Left colon (tissue), 2 donors: ENCODE data around the gene TRIM17. TPM values are rescaled to one million over a fixed set of nuclear protein-coding genes. Genes with fewer than 3 reads are reported as not detected.

ENCODE experiments used
- ATAC-seq: fragments of 200-7000 bp; cut with Tn5 transposase; one replicate; pipeline ENCODE4 v1.9.1; 2020; ENCODE audit warnings: mild to moderate bottlenecking, moderate library complexity
- DNase-seq, 2 donors: peaks; one replicate each; pipeline ENCODE4 v3.0.0-alpha.2; 2020
- intact Hi-C, 2 donors: fragments of 100-400 bp; cut with DNase I in 1 of 2; cut with micrococcal nuclease in 1 of 2; formaldehyde crosslinking; loops; one replicate each; pipeline versions ENCODE4 v1.11.2 to v1.14.0; 2022; cut with DNase I, micrococcal nuclease
- total RNA-seq, 2 donors: library from RNA; stranded (reverse); fragmentation: NEBNext Ultra II Directional; extraction: Animal tissue kit (Norgen Biotek cat#: 25700); gene quantifications; one replicate each; pipeline ENCODE4 v1.2.1, GENCODE V29; 2021
- donor health status: DM: no; HTN: no; CAD: no.
- donor health status: DM: yes; HTN: yes; CAD: no.

TRIM17 gene
- total RNA-seq, 2 donors from 2014 or later = 0.31 TPM; not detected in 1

DNA sequence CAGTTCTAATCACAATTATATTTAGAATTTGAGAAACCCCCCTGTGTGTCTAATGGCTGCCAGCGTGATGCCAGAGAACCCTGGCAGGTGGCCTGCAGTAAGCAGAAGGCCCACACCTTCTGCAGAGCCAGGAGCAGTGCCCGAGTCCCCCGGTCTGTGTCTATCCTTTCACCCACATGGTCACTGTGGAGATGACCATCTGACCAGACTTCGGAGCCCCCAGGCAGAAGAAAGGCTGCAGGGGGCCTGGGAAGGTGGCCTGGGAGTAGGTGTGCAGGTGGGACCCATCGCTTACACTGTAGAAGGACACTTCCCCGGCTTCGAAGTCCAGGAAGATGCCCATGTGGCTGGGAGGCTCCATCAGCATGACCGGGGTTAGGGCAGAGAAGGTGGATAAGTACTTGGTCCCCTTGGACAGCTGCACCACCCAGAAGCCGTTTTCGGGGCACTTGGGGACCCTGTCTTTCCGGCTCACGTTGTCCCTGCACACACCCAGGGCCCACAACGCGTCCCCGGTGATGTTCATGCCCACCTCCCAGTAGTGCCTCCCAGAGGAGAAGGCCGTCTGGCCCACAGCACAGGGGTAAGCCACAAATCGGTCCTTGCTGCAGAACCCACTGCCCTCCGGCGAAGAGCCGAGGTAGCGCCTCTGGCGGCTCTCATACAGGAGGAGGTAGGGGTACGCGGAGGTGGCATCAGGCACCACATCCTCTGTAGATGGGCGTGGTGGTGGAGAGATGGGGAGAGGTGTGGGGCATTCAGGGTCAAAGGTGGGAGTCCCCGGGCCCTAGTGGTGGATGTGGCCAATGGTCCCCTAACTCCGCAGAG, 8.4 kb downstream of the TRIM17 start:
- intact Hi-C loops = loop anchor here in 1 of 2 donors (10.0 kb wide), 1 partner anchor 67 kb away; no protein-coding TSS in a partner anchor
- ATAC-seq (no peak), DNase-seq (no peak)

- ATAC-seq = no peak
- DNase-seq = no peak
- intact Hi-C loops = loop anchor here in 1 of 2 donors (10.0 kb wide), 1 partner anchor 67 kb away; no protein-coding TSS in a partner anchor
These were observed 9.3 kb downstream of the TRIM17 start for GRCh38 chr1:228407106-228408040.

- ATAC-seq (no peak), DNase-seq (no peak)
- intact Hi-C loops = loop anchor here in 1 of 2 donors (10.0 kb wide), 1 partner anchor 69 kb away; no protein-coding TSS in a partner anchor
These were observed 10.8 kb downstream of the TRIM17 start for GRCh38 chr1:228405979-228406228.

GRCh38 chr1:228405200-228405978, 11.3 kb downstream of the TRIM17 start:
- intact Hi-C loops = loop anchor here in 1 of 2 donors (10.0 kb wide), 1 partner anchor 69 kb away; no protein-coding TSS in a partner anchor
- ATAC-seq (no peak), DNase-seq (no peak)

DNA sequence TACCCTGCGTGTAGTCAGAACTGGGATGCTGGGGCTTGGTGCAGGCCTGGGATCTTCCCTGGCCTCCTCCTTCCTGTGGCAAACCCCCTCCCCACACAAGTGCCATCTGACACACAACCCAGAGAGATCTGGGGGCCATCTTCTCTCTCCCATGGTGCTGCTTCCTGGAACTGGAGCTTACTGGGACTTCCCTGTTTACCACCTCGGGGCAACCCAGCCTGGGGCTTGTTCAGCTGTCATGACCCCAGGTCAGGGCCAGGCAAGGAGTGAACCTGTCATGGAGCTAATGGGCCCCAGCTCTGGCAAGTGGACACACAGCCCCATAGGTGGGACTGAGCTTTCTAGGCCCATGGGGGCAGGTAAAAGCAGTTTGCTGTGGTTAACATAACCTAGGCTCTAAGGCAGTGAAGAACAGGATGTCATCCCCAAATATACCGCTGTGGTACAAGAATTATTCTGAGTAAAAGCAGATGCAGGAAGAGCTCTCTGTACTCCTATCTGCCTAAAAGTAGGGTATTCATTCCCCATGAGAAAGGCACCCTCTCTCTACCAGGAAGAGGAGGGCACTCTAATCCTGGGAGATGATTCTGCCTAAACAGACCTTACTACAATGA, 12.4 kb downstream of the TRIM17 start:
- intact Hi-C loops = loop anchor here in 1 of 2 donors (10.0 kb wide), 1 partner anchor 71 kb away; no protein-coding TSS in a partner anchor
- no peak for DNase-seq
- ATAC-seq = no peak

- intact Hi-C loops = loop anchor here in 1 of 2 donors (10.0 kb wide), 1 partner anchor 72 kb away; no protein-coding TSS in a partner anchor
- ATAC-seq (no peak), DNase-seq (no peak)
These were observed 13.4 kb downstream of the TRIM17 start for GRCh38 chr1:228403231-228403631.

- no peak for ATAC-seq
- no peak for DNase-seq
- intact Hi-C loops = loop anchor here in 1 of 2 donors (10.0 kb wide), 1 partner anchor 72 kb away; no protein-coding TSS in a partner anchor
These were observed 14.0 kb downstream of the TRIM17 start for GRCh38 chr1:228402641-228403025.

DNA sequence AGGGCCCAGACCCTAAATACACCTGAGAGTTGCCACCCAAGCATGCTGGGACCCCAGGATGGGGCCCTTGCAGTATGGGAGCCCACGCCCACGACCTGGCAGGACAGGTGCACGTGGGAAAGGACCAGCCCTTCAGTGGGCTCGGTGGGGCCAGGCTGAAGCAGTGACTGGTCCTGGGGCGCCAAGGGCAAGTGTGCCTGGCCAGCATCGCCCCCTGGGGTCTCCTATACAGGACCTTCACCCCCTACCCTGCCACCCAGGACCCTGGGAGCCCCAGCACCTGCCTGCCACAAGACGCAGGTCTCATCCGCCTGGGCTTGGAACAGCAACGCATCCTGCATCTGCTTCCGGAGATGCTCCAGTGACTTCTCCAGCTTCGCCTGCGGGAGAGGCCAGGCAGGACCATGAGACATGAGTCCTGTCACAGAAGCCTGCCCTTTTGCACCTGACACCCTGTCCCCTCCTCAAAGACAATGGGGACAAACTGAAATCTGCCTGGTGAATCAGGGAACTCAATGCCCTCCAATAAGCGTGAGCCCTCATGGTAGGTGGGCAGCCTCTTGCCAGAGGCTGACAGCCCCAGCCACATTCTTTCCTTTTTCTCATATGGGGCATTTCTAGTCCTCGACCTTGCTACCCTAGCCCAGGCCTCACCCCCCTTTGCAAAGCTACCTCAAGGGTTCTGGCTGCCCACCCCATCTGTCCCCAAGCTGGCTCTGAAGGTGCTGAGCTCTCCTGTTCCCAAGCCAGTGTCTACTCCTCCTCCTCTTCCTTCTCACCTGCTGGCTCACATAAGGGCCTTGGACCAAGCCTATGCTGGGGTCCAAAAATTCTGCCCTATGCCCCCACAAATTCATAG, 14.7 kb downstream of the TRIM17 start:
- intact Hi-C loops = loop anchor here in 1 of 2 donors (10.0 kb wide), 1 partner anchor 73 kb away; no protein-coding TSS in a partner anchor
- no peak for ATAC-seq
- no peak for DNase-seq

GRCh38 chr1:228400692-228401454, 15.8 kb downstream of the TRIM17 start:
- no peak for DNase-seq
- ATAC-seq = no peak
- intact Hi-C loops = loop anchor here in 1 of 2 donors (10.0 kb wide), 1 partner anchor 74 kb away; no protein-coding TSS in a partner anchor

DNA sequence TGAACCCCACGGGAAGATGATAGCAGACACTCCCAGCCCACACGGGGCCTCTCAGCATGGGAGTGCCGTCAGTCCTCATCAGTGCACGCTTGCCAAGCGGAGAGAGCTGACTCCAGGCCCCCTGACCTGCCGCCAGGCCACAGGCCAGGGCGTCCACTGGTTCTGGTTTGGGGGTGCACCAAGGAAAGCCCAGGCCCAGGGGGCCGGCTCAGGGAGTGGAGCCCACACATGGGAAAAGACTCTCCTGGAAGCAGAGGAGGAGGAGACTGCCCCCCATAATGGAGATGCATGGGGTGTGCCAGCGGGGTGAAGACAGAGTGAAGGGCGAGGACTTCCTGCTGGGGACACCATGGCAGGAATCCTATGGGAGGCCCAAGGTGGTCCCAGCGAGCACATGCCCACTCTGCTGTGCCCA, 16.4 kb downstream of the TRIM17 start:
- intact Hi-C loops = loop anchor here in 1 of 2 donors (10.0 kb wide), 1 partner anchor 75 kb away; no protein-coding TSS in a partner anchor
- no peak for ATAC-seq
- no peak for DNase-seq

DNA sequence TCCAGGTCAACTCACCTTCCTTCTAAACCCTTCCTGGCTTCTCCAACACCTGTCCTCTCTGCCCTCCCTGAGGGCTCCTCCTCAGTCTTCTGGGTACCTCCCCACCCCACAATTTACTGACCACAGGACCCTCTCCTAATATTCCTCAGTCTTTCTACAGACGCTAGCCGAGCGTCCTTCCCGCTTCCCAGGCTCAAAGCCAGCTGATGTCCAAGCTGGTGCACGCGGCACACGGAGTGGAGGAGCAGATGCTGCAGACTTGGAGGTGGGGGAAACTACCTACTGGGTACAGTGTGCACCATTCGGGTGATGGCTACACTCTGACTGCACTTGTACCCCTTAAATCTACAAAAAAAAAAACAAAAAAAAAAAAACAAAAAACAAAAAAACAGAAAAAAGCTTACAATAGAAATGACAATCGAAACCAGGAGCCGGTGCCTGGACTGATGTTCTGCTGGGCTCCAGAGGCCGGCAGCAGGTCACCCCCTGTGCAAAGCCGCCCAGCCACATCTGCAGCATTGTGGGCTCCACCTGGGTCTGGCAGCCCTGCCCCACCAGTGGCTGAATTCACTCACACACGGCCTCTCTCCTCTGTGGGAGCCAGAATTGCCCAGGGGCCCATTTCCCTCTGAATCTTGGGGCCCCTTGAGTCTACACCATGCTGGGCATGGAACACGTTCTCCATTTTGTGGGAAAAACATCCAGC, 17.0 kb downstream of the TRIM17 start:
- intact Hi-C loops = loop anchor here in 1 of 2 donors (10.0 kb wide), 1 partner anchor 75 kb away; no protein-coding TSS in a partner anchor
- ATAC-seq = no peak
- DNase-seq = no peak

DNA sequence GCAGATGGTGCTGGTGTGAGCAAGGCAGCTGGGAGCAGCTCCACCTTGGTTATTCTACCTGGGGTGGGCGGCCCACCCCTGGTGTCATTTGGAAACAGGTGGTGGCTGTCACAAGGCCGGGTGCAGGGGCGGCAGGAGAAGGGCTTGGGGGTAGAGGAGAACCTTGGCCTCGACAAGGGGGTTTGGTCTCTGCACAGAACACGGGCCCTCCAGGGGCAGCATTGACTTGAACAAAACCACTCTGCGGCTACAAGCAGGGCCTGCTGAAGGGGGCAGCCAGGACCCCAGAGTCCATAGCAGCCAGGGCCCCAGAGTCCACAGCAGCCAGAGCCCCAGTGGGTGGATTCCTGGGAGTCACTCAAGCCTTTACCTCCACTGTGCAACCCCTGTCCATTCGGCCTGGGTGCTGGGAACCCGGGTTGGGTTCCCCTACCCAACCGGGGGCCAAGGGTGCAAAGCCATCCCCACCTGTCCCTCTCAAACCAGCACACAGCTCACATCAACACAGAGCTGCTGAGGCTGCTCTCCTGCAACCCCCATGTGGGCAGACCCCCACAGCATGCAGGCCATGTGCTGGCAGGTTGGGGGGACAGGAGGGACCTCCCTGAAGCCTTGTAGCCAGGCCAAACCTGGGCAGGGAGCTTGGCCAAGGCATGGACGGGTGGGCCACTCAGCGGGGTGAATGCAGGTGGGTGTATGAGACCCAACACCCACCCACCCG, 17.8 kb downstream of the TRIM17 start:
- no peak for DNase-seq
- ATAC-seq = no peak

DNA sequence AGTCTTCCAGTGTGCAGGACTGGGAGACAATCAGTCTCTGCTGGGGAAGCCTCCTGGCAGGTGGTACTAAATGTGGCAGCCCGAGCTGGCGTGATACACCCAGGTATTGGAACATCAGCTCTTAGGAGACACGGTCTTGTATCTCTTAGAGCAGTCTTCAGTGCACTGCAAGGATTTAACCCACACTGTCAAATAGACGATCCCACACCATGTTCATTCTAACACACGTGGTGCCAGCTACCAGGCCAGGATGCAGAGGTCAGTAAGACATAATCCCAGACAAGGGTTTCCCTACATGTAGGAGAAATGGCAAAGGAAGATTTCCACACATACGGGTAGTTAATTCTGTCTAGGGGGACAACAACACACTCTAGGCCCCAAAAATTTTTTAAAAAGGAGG, 18.7 kb downstream of the TRIM17 start:
- no peak for ATAC-seq

More for the DNA sequence above, 17.8 kb downstream of the TRIM17 start:
- intact Hi-C loops = no loop called here

GRCh38 chr1:228396770-228397662, 19.6 kb downstream of the TRIM17 start:
- peak; percentile 2 to 14 for DNase-seq
- intact Hi-C loops = no loop called here
- no peak for ATAC-seq

More for the DNA sequence above, 18.7 kb downstream of the TRIM17 start:
- no peak for DNase-seq
- intact Hi-C loops = no loop called here
